Body of pancreas (tissue), 4 donors: ENCODE data around the gene NRCAM. TPM values are rescaled to one million over a fixed set of nuclear protein-coding genes. Genes with fewer than 3 reads are reported as not detected.
A peak's percentile ranks its signal among the peaks of the same experiment; 100 is the strongest.

ENCODE experiments used
- ATAC-seq: fragments of 150-250 bp; one replicate; pipeline ENCODE4 v1.9.1; 2016
- DNase-seq, 4 donors: peaks; one replicate each; pipeline ENCODE4 v3.0.0-alpha.2; 2019
- H3K27ac ChIP-seq, 4 donors: fragments of 200-600 bp; sonication (generic); 1 replicate in 3 of 4; 2 replicates in 1 of 4; pipeline versions ENCODE4 v1.5.1 to v1.6.1; 2016 to 2019; ENCODE audit warnings: mild to moderate bottlenecking in 1 of 4, mixed read lengths in 1 of 4, moderate library complexity in 1 of 4
- H3K27me3 ChIP-seq, 2 donors: fragments of 200-600 bp; sonication (generic); one replicate each; pipeline ENCODE4 v1.6.0; 2016; ENCODE audit warnings: mild to moderate bottlenecking in 1 of 2
- H3K36me3 ChIP-seq, 2 donors: fragments of 200-600 bp; sonication (generic); replicated peaks in 1 of 2; 2 replicates each; pipeline ENCODE4 v1.5.1; 2016; ENCODE audit warnings: low read depth in 2 of 2; ENCODE audit not compliant: insufficient read depth in 1 of 2
- H3K4me1 ChIP-seq: fragments of 200-600 bp; sonication (generic); one replicate; pipeline ENCODE4 v1.6.0; 2016
- H3K4me3 ChIP-seq, 2 donors: fragments of 200-600 bp; sonication (generic); 1 replicate in 1 of 2; 2 replicates in 1 of 2; pipeline ENCODE4 v1.5.1; 2016 to 2019
- H3K9me3 ChIP-seq, 3 donors: fragments of 200-600 bp; sonication (generic); 1 replicate in 2 of 3; 2 replicates in 1 of 3; pipeline ENCODE4 v1.5.1; 2016
- POLR2A ChIP-seq, 3 donors: fragments of 450-650 bp; IDR thresholded peaks; one replicate each; pipeline ENCODE4 v1.6.1; 2016; ENCODE audit warnings: antibody characterized with exemption in 3 of 3, mild to moderate bottlenecking in 2 of 3
- WGBS, 2 donors: methylation state at CpG; one replicate each; pipeline ENCODE4 v1.1.5; 2017; 5-methylcytosine and 5-hydroxymethylcytosine counted together
- intact Hi-C: fragments of 100-400 bp; cut with DNase I; formaldehyde crosslinking; loops from one replicate; pipeline ENCODE4 v1.15.1; 2023
- total RNA-seq, 2 donors: library from RNA; depleted of rRNA; stranded (reverse); fragments of >200 nt; gene quantifications; one replicate each; pipeline ENCODE4 v1.1.0, GENCODE V29; 2016
- TF ChIP-seq, protein P1 (sequence below), 7 experiments: fragments of 450-650 bp in 4 of 7; fragments of 200-600 bp in 3 of 7; sonication (generic) in 3 of 7; IDR thresholded peaks; one replicate each; pipeline ENCODE4 v1.5.1; 2016 to 2019; ENCODE audit warnings: antibody characterized with exemption in 7 of 7

The NRCAM gene
- total RNA-seq, 2 donors from 2014 or later, result 39.4 to 49.8 TPM

DNA sequence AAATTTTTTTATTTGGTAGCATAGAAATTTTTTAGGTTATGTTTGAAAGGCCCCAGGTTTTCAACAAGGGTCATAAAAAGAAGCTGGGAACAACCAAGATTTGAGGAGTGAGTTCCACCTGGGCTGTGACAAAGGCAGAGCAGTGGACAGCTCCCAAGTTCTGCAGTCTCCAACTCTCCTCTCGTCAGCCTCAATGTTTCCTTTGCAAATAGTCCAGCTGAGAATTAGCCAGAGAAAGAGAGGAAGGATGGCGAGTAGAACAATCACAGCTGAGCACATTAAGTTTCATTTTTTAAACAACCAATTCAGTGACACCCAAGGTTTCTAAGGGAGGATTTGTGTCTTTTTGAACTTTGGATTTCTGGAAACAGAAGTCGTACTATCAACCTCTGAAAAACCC, 143.2 kb downstream of the NRCAM start:
- intact Hi-C loops, result no loop called here
- no peaks in the 10 kb centered on the region for H3K36me3 ChIP-seq
- DNase-seq (no peak), ATAC-seq (no peak)
- TF ChIP-seq POLR2A (IDR thresholded peaks at IDR 0.05), result no peak
- H3K4me1 ChIP-seq, result peaks cover 4% of the 10 kb centered on the region
- WGBS, 2 donors, result 36% methylated on average over 3 of the region's 3 CpGs
- H3K4me3 ChIP-seq, result no peak overlapping the region
- no peaks in the 10 kb centered on the region for H3K9me3 ChIP-seq
- H3K27ac ChIP-seq, result no peak overlapping the region
- no peaks in the 10 kb centered on the region for H3K27me3 ChIP-seq

GRCh38 chr7:108311446-108312168, 144.6 kb downstream of the NRCAM start:
- DNase-seq (no peak), ATAC-seq (no peak)
- Histone ChIP-seq H3K27ac (no peak overlapping the region), H3K27me3 (no peaks in the 10 kb centered on the region), H3K9me3 (no peaks in the 10 kb centered on the region), H3K36me3 (no peaks in the 10 kb centered on the region), H3K4me3 (no peak overlapping the region), H3K4me1 (peaks cover 4% of the 10 kb centered on the region)
- intact Hi-C loops, result no loop called here
- WGBS, 2 donors, result 98 to 99% methylated on average over 3 of the region's 3 CpGs
- TF ChIP-seq POLR2A (IDR thresholded peaks at IDR 0.05), result no peak
- TF ChIP-seq, protein P1, sequence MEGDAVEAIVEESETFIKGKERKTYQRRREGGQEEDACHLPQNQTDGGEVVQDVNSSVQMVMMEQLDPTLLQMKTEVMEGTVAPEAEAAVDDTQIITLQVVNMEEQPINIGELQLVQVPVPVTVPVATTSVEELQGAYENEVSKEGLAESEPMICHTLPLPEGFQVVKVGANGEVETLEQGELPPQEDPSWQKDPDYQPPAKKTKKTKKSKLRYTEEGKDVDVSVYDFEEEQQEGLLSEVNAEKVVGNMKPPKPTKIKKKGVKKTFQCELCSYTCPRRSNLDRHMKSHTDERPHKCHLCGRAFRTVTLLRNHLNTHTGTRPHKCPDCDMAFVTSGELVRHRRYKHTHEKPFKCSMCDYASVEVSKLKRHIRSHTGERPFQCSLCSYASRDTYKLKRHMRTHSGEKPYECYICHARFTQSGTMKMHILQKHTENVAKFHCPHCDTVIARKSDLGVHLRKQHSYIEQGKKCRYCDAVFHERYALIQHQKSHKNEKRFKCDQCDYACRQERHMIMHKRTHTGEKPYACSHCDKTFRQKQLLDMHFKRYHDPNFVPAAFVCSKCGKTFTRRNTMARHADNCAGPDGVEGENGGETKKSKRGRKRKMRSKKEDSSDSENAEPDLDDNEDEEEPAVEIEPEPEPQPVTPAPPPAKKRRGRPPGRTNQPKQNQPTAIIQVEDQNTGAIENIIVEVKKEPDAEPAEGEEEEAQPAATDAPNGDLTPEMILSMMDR (IDR thresholded peaks at IDR 0.05), result no peak

DNA sequence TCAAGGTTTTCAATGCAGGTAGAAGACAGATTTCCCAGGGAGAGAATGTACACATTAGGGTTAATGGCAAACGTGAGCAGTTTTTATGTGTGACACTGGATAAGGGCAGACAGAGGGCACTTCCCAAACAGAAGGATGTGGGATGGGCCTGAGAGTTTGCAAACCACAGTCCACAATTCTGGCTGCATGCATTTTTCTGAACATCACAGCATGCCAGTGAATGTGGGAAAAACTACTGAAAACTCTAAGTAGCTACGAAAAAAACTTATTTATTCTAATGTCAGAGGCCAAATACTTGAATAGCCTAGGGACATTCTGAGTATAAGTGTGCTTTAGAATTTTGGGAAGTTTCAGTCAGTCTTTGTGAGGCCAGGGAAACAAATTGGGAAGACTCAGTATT, 145.9 kb downstream of the NRCAM start:
- H3K27me3 ChIP-seq, result no peaks in the 10 kb centered on the region
- TF ChIP-seq, protein P1 (IDR thresholded peaks at IDR 0.05), result no peak
- TF ChIP-seq POLR2A (IDR thresholded peaks at IDR 0.05), result no peak
- no peaks in the 10 kb centered on the region for H3K36me3 ChIP-seq
- H3K4me1 ChIP-seq, result peaks cover 4% of the 10 kb centered on the region
- intact Hi-C loops, result no loop called here
- WGBS, 2 donors, result 38 to 45% methylated on average over 2 of the region's 2 CpGs
- no peak for DNase-seq
- ATAC-seq, result no peak
- no peak overlapping the region for H3K27ac ChIP-seq
- no peak overlapping the region for H3K4me3 ChIP-seq
- no peaks in the 10 kb centered on the region for H3K9me3 ChIP-seq

- H3K27me3 ChIP-seq, result no peaks in the 10 kb centered on the region
- no peak for DNase-seq
- intact Hi-C loops, result no loop called here
- 60 to 76% methylated on average over 2 of the region's 2 CpGs for WGBS, 2 donors
- no peaks in the 10 kb centered on the region for H3K9me3 ChIP-seq
- peak overlapping the region in 1 of 4 donors; percentile 35 for H3K27ac ChIP-seq
- H3K4me1 ChIP-seq, result peaks cover 4% of the 10 kb centered on the region
- TF ChIP-seq, protein P1 (IDR thresholded peaks at IDR 0.05), result no peak
- no peak for TF ChIP-seq POLR2A (IDR thresholded peaks at IDR 0.05)
- H3K4me3 ChIP-seq, result no peak overlapping the region
- ATAC-seq, result peak; percentile 56
- no peaks in the 10 kb centered on the region for H3K36me3 ChIP-seq
These were observed 147.3 kb downstream of the NRCAM start for GRCh38 chr7:108308903-108309302.

GRCh38 chr7:108308276-108308675, 148.0 kb downstream of the NRCAM start:
- 80 to 96% methylated on average over 3 of the region's 3 CpGs for WGBS, 2 donors
- H3K27ac ChIP-seq, result peak overlapping the region in 1 of 4 donors; percentile 35
- H3K36me3 ChIP-seq, result no peaks in the 10 kb centered on the region
- no peaks in the 10 kb centered on the region for H3K27me3 ChIP-seq
- DNase-seq (no peak), ATAC-seq (no peak)
- no peaks in the 10 kb centered on the region for H3K9me3 ChIP-seq
- intact Hi-C loops, result no loop called here
- peaks cover 4% of the 10 kb centered on the region for H3K4me1 ChIP-seq
- TF ChIP-seq, protein P1 (IDR thresholded peaks at IDR 0.05), result no peak
- no peak for TF ChIP-seq POLR2A (IDR thresholded peaks at IDR 0.05)
- no peak overlapping the region for H3K4me3 ChIP-seq
